CD4-positive, alpha-beta T cell treated with Interleukin-6 at 100 ng/mL for 8 hours (primary cell): ENCODE results near the gene EHMT1.
"Not testable (repeated sequence)": the region's sequence is repeated elsewhere in the genome, so short reads cannot be mapped to it uniquely, and the experiment has no call there.

Source experiments
- DNase-seq: peaks from one replicate; pipeline ENCODE4 v3.0.0-alpha.2; 2020; ENCODE audit warnings: mixed read lengths, low spot score

The EHMT1 gene

DNA sequence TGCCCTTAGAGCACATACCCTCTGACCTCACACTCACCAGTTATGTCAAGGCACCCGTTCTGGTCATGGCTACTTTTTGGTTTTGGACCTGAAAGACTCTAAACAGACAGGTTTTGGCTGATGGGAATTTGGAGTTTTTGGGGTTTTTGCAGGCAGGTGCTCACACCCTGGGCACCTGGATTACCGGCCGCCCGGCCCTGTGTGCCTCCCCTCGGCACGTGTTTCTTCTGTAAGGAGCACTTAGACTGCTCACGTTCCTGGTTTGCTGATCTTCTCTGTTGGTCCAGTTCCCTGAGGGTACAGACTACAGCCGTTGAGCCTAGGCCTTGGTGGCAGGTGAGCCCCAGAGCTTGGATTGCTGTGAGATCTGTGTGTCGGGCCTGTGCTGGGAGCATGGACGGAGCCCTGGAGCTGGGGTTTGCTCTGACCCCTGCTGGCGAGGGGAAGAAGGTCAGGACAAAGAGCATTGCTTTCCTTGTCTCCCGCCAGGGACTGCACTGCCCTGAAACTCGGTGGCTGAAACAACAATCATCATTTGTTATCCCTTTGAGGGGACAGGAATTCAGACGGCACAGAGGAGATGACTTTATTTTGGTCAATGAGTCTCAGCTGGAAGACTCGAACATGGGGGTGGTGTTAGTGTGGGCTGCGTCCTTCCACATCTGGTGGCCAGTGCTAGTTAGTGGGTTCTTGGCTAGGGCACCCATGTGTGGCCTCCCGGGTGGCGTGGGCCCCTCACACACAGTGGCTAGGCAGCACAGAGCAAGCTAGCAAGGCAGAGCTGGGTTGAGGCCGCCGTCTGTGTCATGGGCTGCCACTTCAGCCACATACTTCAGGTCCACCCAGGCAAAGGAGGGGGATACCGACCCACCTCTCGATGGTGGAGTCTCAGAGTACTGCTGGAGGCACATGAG lies 76.4 kb downstream of the EHMT1 start:
- DNase-seq: no peak

DNA sequence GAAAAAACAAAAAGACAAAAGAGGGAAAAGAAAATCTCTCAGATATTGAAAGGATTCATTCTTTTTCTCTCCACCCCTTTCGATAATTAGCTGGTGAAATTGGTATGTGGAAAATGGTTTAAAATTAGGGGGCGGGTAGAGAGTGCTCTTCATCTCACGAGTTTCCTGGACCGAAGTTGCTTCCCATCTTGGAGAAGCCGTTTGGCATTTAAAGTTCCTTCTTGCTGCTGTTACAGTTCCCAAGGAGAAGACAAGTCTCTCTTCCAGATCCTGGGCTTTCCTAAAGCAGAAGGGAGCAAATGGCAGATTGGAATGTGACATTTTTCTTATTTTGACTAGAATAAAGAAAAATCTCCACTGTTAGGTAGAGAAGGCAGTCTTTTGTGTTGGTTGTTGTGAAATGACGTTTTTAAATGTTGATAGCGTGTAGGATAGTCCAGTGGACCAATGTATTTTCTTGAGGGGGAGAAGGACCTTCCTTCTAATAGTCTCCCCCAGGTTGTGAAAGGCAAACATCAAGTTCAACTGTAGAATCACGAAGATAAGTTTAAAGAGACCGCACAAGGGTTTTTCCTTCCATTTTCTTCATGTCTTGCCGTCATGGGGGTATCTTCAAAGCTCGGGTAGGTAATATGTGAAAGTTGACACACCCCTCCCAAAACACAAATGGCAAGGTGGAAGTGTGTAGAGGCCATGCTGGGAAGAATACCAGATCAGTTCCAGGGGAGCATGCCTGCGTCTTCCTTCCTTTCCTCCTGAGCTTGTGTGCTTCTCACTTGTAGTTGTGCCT lies 77.5 kb downstream of the EHMT1 start:
- no peak for DNase-seq

DNA sequence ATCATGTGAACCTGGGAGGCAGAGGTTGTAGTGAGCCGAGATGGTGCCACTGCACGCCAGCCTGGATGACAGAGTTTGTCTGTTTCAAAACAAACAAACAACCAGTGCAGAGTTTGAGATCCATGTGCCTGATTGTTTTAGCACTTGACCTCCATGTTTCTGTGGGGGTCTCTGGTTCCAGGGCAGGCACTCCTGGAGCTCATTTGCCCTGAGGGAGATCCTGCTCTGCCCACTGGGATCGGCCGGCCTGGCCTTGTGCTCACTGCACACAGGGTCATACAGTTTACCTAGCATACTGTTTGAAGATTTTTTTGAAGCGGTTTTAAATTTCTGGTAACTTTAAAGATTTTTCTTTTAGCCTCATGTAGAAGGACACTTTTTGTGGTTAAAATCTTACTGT lies 78.4 kb downstream of the EHMT1 start:
- no peak for DNase-seq

DNA sequence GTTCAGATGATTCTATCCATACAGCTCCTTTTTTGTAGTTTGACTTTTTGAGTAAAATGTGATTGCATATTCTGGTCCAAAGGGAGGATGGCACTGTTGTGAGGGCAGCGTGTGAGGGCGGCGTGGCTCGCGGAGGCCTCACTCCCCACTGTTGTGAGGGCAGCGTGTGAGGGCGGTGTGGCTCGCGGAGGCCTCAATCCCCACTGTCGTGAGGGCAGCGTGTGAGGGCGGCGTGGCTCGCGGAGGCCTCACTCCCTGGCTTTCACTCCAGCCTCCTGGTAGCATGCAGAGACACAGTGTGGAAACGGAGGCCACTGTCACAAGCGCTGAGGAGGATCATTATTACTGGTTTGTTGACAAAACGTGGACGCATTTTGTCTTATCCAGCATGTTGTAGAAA lies 79.0 kb downstream of the EHMT1 start:
- no peak for DNase-seq

- DNase-seq: no peak
Measured at GRCh38 chr9:137700911-137701310, 82.1 kb downstream of the EHMT1 start.

DNA sequence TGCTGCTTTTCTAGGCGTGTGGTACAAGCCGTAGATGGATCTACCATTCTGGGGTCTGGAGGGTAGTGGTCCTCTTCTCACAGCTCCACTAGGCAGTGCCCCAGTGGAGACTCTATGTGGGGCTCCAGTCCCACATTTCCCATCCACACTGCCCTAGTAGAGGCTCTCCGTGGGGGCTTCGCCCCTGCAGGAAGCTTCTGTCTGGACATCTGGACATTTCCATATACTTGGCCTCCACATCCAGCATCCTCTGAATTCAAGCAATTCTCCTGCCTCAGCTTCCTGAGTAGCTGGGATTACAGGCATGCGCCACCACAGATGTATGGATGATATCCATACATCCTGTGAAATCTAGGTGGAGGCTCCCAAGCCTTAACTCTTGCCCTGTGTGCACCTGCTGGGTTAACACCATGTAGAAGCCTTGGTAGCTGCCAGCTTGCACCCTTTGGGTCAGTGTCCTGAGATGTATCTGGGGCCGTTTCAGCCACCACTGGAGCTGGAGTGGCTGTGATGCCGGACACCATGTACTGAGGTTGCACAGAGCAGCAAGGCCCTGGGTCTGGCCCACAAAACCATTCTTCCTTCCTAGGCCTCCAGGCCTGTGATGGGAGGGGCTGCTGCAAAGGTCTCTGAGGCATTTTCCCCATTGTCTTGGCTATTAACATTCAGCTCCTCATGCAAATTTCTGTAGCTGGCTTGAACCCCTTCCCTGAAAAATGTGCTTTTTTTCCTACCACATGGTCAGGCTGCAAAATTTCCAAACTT lies 84.0 kb downstream of the EHMT1 start:
- no peak for DNase-seq

GRCh38 chr9:137703842-137704508 lies 85.2 kb downstream of the EHMT1 start:
- DNase-seq: no peak

DNA sequence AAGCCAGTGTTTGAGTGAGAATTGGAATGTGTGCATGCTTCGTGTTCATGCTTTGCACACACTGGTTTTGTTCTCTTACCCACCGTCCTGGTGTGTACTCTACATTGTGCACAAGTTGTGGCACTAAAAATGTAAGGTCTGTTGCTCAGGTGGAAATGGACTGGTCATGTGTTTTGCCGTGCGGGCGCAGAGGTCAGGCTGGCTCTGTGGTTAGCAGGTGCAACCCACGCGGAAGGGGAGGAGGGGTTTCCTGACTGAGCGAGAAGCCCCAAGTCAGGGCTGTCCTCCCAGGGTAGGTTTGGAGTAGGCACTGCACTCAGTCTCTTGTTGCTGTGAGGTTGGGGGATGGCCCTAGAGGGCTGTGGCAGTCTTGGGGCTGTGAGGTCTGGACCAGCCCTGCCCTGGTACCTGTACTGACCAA lies 86.6 kb downstream of the EHMT1 start:
- DNase-seq: peak; percentile 44

DNA sequence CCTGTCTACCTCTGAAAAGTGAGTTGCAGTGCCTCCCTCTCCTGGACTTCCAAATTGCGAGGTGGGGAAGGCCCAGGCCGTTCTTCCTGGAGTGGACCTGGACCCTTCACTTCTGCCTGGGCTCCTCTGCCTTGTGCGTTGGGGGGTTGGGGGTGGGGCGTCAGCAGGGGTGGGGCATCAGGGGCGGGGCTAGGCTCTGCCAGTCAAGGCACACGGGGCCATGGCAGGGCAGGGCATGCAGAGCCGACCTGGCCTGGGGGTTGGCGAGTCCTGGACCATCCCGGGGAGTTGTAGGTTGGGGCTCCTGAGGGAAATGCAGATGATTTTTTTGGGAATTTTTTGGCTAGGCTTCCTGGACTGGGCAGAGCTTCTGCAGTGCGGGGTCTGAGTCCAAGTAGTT lies 87.1 kb downstream of the EHMT1 start:
- no peak for DNase-seq

GRCh38 chr9:137707361-137707760 lies 88.6 kb downstream of the EHMT1 start:
- no peak for DNase-seq

- DNase-seq: no peak
Measured at GRCh38 chr9:137708590-137709284, 89.9 kb downstream of the EHMT1 start.

DNA sequence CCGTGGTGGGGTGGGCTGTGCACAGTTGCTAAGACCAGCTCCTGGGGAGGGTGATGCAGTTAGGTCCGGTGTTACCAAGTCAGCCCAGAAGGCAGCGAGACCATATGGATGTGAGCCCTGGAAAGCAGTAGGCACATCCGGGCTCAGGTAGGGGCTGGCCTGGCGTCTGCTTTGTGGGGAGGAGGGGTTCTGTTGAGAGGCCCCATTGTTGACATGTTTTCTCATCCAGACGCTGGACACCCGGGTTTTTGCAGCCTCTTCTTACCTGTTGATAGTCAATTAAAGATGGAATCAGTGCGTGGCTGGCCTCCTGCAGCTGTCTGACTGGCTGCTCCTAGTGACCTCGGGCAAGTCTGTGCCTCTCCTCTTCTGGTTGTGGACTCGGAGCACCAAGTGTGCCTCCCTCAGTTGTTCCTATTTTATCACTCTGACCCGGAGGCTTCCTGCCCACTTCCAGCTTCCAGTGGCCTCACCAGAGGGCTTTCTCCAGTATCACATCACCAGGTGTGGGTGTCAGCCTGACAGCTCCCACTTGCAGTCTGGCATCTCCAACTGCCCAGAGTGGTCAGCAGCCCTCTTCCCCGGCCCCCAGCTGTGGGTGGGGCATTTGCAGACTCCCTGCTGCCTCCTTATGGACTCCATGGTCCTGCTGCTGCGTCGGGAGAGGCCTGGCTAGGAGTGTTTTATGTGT lies 90.8 kb downstream of the EHMT1 start:
- no peak for DNase-seq

- no peak for DNase-seq
Measured at GRCh38 chr9:137710704-137711103, 91.9 kb downstream of the EHMT1 start.

GRCh38 chr9:137711678-137712105 lies 92.9 kb downstream of the EHMT1 start:
- no peak for DNase-seq

GRCh38 chr9:137715321-137715720 lies 96.5 kb downstream of the EHMT1 start:
- no peak for DNase-seq

DNA sequence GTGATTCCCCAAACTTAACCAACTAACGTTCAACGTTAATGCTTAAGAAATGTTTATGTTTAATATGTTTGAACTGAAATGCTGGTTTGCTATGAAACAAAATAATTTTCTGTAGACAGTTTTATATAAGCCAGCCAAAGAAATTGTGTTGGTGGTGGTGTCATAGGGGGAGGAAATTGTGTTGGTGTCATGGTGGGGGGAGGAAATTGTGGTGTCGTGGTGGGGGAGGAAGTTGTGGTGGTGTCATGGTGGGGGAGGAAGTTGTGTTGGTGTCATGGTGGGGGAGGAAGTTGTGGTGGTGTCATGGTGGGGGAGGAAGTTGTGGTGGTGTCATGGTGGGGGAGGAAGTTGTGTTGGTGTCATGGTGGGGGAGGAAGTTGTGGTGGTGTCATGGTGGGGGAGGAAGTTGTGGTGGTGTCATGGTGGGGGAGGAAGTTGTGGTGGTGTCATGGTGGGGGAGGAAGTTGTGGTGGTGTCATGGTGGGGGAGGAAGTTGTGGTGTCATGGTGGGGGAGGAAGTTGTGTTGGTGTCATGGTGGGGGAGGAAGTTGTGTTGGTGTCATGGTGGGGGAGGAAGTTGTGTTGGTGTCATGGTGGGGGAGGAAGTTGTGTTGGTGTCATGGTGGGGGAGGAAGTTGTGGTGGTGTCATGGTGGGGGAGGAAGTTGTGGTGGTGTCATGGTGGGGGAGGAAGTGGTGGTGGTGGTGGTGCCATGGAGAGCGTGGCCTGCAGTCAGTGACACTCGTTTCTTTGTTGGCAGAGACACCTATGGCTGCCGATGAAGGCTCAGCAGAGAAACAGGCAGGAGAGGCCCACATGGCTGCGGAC lies 97.3 kb downstream of the EHMT1 start:
- DNase-seq: not testable (repeated sequence)

DNA sequence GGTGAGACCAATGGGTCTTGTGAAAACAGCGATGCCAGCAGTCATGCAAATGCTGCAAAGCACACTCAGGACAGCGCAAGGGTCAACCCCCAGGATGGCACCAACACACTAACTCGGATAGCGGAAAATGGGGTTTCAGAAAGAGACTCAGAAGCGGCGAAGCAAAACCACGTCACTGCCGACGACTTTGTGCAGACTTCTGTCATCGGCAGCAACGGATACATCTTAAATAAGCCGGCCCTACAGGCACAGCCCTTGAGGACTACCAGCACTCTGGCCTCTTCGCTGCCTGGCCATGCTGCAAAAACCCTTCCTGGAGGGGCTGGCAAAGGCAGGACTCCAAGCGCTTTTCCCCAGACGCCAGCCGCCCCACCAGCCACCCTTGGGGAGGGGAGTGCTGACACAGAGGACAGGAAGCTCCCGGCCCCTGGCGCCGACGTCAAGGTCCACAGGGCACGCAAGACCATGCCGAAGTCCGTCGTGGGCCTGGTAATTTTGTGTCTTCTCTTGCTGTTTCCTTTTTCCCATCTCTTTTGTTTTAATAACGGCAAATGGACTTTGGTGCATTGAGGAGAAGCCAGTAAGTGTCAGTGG lies 98.0 kb downstream of the EHMT1 start:
- DNase-seq: no peak

DNA sequence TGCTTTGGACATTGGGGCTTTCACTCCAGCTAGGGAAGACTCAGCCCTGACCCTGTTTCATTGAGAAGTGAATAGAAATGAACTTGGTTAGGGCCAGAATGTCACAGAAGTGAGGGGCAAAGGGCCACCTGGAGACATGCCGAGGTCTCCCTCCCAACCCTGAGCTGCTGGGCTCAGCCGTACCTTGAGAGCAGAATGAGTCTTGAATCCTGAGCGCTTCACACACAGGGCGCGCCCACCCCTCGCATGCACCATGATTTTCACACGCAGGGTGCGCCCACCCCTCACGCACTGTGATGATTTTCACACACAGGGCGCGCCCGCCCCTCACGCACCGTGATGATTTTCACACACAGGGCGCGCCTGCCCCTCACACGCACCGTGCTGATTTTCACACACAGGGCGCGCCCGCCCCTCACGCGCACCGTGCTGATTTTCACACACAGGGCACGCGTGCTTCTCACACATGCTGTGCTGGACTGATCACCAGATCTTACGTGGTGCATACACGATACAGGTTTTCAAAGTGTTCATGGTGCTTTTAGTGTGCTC lies 99.0 kb downstream of the EHMT1 start:
- no peak for DNase-seq

GRCh38 chr9:137719194-137719593 lies 100.4 kb downstream of the EHMT1 start:
- no peak for DNase-seq
